ENCODE results near the gene ANO9. TPM values are rescaled to one million over a fixed set of nuclear protein-coding genes. Genes with fewer than 3 reads are reported as not detected.

ANO9 gene
- total and polyA plus RNA-seq, 2 experiments from 2014 or later = 9.0 to 10.2 TPM

DNA sequence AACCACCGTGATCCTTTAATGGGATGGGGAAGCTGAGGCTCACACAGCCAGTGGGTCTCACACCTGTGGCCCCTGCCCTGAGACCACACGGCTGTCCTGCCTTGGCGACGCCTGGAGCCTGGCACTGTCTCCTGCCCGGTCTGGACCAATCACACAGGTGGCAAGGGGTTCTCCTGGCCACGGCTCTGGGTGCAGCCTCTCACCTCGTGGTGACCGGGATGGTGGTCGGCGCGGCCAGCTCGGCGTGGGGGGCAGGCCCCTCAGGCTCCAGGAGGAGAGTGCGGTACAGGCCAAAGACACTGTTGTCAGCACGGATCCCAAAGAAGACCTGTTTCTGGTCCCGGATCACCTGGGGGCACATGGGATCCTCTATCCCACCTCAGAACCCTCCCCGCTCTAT, 8.7 kb downstream of the ANO9 start:
- Histone ChIP-seq H3K9me2 (ENCODE audit: insufficient read depth) (no peaks in the 10 kb centered on the region), H3K27me3 (ENCODE audit: insufficient read depth) (no peaks in the 10 kb centered on the region), H3K36me3 (ENCODE audit: insufficient read depth) (no peaks in the 10 kb centered on the region), H2AFZ (no peak overlapping the region), H3K4me2 (no peak overlapping the region), H3K4me3 (no peak overlapping the region), H3F3A (replicated peaks; ENCODE audit: low read depth) (0 out of 2 replicates have a peak, but pooled peaks cover 2% of the 10 kb centered on the region), H3K27ac (ENCODE audit: low read depth) (no peak overlapping the region), H3K79me2 (replicated peaks; ENCODE audit: insufficient read depth) (no peaks in the 10 kb centered on the region), H3K4me1 (ENCODE audit: insufficient read depth) (no peaks in the 10 kb centered on the region), H4K20me1 (replicated peaks; ENCODE audit: insufficient read depth) (no peaks in the 10 kb centered on the region)
- TF ChIP-seq ZNF462 (CRISPR knock-in tag; IDR thresholded peaks at IDR 0.05) (no peak), ZNF331 (CRISPR knock-in tag; IDR thresholded peaks at IDR 0.05; ENCODE audit: low read depth) (no peak), ZNF114 (CRISPR knock-in tag; IDR thresholded peaks at IDR 0.05) (no peak), CREB1 (CRISPR knock-in tag; IDR thresholded peaks at IDR 0.05; ENCODE audit: low read depth) (no peak), STAT1 (IDR thresholded peaks at IDR 0.05; ENCODE audit: unreplicated experiment) (no peak), JUNB (IDR thresholded peaks at IDR 0.05; ENCODE audit: unreplicated experiment) (no peak), EZH2 (IDR thresholded peaks at IDR 0.05; ENCODE audit: low read depth, unreplicated experiment) (no peak), EZH2phosphoT487 (IDR thresholded peaks at IDR 0.05; ENCODE audit: unreplicated experiment) (no peak), ETS1 (IDR thresholded peaks at IDR 0.05) (no peak), NANOG (IDR thresholded peaks at IDR 0.05; ENCODE audit: borderline replicate concordance) (no peak), POLR2AphosphoS5 (IDR thresholded peaks at IDR 0.05; ENCODE audit: low read depth) (no peak), REST (IDR thresholded peaks at IDR 0.05; ENCODE audit: unreplicated experiment) (no peak)
- TF ChIP-seq, protein P1, sequence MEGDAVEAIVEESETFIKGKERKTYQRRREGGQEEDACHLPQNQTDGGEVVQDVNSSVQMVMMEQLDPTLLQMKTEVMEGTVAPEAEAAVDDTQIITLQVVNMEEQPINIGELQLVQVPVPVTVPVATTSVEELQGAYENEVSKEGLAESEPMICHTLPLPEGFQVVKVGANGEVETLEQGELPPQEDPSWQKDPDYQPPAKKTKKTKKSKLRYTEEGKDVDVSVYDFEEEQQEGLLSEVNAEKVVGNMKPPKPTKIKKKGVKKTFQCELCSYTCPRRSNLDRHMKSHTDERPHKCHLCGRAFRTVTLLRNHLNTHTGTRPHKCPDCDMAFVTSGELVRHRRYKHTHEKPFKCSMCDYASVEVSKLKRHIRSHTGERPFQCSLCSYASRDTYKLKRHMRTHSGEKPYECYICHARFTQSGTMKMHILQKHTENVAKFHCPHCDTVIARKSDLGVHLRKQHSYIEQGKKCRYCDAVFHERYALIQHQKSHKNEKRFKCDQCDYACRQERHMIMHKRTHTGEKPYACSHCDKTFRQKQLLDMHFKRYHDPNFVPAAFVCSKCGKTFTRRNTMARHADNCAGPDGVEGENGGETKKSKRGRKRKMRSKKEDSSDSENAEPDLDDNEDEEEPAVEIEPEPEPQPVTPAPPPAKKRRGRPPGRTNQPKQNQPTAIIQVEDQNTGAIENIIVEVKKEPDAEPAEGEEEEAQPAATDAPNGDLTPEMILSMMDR (conservative IDR thresholded peaks at IDR 0.05; ENCODE audit: low read depth in 2 of 2) = no peak
- H3K27ac Mint-ChIP-seq = no peak overlapping the region
- peaks cover 3% of the 10 kb centered on the region; the same call in 1 of the 3 replicates for H3K4me1 Mint-ChIP-seq
- peaks cover 12% of the 10 kb centered on the region for H3K36me3 Mint-ChIP-seq (ENCODE audit: low read depth)
- H3K27me3 Mint-ChIP-seq (ENCODE audit: insufficient read depth, low read depth, poor library complexity) = peaks cover 6% of the 10 kb centered on the region
- peaks cover 13% of the 10 kb centered on the region for H3K9me3 Mint-ChIP-seq
- DNase-seq (ENCODE audit: low spot score) = no peak
- no peak overlapping the region for H3K4me3 Mint-ChIP-seq
- ATAC-seq = no peak
